ENCODE results near the gene DOK7.
"Not testable (repeated sequence)": the region's sequence is repeated elsewhere in the genome, so short reads cannot be mapped to it uniquely, and the experiment has no call there.

DOK7 gene

DNA sequence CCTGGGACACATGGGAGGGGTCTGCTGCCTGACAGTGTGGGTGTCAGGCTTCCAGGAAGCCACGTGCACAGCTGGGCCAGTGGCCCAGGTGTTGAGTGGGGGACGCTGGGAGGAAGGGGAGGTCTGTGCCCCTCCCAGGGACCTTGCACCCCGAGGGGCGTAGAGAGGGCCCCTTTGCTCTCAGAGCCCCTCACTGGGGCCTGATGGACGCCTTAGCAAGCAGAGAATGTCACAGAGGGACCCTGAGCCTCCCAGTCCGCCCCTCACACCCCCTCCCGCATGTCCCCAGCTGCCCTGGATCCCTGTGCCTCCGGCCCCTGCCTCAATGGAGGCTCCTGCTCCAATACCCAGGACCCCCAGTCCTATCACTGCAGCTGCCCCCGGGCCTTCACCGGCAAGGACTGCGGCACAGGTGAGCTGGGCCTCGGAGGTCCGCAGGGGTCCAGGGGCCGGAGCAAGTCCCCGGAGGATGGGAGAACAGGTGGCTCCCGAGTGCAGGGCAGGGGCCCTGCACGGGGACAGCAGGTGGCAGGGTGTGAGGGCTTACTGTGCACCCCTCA lies 19.3 kb upstream of the DOK7 start:
- no peak for DNase-seq

DNA sequence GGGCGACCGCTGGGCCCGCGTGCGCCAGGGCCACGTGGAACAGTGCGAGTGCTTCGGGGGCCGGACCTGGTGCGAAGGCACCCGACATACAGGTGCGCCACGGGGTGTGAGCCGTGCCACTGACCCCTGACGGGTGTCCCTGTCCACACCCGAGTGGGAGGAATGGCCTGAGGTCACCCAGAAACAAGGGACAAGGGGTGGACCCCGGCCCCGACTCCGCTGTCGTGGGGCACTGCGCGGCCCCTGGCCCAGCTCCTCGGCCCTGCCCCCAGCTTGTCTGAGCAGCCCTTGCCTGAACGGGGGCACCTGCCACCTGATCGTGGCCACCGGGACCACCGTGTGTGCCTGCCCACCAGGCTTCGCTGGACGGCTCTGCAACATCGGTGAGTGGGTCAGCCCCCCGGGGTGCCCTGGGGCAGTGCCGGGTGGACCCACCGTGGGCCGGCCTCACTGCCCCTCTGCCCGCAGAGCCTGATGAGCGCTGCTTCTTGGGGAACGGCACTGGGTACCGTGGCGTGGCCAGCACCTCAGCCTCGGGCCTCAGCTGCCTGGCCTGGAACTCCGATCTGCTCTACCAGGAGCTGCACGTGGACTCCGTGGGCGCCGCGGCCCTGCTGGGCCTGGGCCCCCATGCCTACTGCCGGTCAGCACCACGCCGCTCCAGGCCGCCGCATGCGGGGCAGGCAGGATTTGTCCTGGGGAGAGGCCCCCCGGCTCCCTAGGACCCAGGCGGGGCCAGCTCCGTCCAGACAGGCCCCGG lies 18.6 kb upstream of the DOK7 start:
- no peak for DNase-seq

DNA sequence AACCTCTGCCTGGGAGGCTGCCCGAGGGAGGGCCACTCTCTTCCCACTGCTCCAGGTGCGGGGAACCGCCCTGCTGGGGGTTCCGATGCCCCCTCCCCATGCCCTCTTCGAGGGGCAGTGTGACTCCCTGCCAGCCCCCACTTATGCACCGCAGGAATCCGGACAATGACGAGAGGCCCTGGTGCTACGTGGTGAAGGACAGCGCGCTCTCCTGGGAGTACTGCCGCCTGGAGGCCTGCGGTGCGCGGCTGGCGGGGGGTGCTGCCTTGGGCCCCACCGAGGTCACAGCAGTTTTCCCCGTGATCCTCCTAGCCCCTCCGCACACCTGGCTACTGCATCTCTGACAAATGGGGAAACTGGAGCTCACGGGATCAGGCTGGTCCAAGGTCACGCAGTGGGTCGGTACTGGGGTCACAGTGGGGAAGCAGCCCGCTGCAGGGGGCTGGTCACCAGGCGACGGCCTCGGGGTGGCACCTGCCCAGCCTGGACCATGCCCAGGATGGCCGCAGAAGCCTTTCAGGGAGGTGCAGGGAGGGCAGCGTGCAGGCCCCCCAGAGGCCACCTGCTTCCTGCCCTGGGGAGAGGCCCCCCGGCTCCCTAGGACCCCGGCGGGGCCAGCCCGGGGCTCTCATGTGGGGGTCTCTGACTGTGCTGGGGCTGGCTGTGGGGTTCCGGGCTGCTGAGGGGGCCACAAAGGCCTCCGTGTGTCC lies 17.8 kb upstream of the DOK7 start:
- DNase-seq: no peak

DNA sequence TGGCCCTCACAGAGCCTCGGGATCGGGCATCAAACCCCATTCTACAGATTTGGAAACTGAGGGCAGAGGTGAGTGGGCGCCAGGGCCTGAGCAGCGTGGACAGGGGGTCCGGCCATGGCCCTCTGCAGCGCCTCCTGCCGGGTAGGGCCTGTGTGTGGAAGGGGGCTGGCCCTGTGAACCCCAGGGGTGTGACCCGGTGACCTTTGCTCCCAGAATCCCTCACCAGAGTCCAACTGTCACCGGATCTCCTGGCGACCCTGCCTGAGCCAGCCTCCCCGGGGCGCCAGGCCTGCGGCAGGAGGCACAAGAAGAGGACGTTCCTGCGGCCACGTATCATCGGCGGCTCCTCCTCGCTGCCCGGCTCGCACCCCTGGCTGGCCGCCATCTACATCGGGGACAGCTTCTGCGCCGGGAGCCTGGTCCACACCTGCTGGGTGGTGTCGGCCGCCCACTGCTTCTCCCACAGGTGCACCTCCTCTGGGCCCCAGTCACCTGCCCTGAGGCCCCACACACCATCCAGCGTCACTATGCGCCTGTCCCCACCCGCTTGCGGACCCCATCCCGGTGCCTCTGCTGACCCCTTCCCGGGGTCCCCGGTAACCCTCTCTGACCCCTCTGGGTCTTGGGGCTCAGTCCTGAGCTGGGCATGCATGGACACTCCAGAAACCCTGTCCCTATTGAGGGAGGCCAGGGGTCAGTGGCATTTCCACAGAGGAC lies 17.1 kb upstream of the DOK7 start:
- no peak for DNase-seq

DNA sequence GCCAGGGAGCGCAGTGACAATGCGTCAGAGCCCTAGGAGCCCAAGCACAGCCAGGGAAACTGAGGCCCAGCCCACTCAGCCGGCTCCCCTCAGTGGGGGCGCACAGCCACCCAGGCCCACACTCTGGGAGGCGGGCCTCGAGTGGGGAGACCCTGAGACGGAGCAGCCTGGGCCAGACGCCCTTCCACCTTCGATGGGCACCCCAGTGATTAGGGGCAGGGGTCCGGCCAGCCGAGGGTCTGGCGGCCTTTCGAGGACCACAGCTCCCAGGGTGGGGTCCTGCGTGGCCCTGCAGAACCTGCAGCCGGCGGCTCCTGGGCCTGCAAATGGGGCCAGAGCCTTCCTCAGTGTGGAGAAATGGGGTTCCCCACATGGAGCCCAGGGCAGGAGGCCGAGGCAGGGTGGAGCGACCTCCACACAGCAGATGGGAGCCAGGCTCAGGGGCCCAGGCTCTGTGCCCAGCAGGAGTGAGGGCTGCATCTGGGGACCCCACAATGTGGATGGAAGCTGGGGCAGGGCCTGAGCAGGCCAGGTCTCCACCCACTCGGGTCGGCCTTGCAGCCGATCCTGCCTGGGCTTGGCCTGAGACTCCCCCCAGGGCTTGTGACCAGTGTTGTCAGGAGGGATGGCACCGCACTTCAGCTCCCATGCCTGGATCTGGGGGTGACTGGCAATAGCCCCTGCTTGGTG lies 16.3 kb upstream of the DOK7 start:
- no peak for DNase-seq

DNA sequence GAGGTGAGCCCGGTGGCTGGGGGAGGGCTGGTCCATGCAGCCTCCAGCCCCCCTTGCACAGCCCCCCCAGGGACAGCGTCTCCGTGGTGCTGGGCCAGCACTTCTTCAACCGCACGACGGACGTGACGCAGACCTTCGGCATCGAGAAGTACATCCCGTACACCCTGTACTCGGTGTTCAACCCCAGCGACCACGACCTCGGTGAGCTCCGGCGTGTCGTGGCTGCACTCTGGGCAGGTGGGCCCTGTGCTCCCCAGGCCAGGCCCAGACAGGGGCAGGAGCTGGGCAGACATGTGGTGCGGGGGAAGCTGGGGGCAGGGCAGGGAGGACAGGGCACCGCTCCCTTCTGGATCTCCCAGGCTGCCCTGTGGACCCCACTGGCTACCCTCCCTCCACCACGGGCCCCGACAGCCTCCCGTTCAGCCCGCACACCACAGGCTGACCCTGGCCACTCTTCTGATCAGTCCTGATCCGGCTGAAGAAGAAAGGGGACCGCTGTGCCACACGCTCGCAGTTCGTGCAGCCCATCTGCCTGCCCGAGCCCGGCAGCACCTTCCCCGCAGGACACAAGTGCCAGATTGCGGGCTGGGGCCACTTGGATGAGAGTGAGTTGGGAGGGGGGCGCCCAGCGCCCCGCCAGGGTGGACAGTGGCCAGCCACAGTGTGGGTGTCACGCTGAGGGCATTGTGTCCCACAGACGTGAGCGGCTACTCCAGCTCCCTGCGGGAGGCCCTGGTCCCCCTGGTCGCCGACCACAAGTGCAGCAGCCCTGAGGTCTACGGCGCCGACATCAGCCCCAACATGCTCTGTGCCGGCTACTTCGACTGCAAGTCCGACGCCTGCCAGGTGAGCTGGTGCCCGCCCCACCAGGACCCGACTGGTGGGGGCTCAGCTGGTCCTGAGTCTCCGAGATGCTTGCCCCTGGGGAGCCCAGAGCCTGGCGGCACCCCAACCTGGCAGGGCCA lies 15.4 kb upstream of the DOK7 start:
- DNase-seq: no peak

DNA sequence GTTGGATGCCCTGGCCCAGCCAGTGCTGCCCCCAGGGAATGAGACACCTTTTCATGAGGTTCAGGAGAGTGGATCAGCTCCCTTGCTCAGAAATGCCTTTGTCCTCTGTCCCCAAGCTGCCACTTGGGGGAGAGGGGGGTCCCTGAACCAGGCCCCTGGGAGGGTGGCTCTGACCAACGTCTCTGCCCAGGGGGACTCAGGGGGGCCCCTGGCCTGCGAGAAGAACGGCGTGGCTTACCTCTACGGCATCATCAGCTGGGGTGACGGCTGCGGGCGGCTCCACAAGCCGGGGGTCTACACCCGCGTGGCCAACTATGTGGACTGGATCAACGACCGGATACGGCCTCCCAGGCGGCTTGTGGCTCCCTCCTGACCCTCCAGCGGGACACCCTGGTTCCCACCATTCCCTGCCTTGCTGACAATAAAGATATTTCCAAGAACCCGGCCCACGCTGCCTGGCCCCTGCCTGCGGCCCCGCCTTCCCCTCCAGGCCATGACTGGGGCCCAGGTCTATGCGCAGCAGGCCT lies 14.0 kb upstream of the DOK7 start:
- no peak for DNase-seq

DNA sequence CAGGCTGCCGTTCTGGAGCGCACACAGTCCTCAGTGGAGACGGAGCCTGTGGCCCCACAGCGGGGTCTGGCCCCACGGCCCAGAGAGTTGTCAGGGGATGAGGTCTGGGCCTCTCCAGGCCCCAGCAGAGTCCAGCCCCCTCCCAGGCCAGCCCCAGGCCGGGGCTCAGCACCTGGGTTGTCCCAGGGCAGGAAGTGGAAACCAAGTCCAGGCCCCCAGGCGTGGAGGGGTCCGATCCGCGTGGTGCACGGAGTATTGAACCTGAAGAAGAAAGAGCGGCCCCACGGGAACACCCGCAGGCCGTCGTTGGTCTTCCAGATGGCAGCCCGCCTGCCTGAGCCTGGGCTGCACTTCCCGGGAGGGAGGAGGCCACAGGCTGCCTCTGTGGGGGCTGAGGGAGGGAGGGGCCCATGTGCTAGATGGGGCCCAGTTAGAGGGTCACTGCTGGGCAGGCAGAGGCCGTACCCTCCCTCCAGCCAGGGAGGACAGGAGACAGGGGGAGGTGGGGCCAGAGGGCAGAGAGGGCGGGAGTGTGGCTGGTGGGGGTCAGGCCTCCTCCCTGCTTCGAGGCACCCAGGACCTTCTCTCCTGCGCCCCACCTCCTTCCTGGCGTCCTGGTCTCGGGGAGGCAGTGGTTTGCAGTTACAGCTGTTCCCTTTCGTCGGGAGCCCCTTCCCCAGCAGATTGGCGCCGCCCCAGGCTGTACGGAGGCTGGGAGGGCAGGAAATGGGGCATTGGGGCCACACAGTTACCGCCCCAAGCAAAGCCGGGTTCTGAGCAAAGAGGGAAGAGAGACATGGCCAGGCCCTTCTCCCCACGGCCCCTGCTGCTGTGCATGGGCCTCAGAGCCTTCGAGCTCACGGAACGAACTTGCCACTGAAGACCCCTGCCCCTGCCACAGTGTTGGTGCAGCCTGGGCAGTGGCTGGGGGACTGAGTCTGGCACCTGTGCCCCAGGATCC lies 13.3 kb upstream of the DOK7 start:
- no peak for DNase-seq

DNA sequence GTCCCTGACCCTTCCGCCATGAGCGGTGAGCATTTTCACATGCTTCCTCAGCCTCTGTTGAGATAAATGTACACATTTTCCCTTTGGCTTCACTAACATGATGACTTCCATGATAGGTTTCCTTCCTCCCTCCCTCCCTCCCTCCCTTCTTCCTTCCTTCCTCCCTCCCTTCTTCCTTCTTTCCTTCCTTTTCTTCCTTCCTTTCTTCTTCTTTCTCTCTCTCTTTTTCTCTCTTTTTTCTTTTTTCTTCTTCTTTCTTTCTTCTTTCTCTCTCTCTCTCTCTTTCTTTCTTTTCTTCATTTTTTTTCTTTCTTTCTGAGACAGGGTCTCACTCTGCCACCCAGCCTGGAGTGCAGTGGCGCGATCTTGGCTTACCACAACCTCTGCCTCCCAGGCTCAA lies 12.5 kb upstream of the DOK7 start:
- DNase-seq: no peak

DNA sequence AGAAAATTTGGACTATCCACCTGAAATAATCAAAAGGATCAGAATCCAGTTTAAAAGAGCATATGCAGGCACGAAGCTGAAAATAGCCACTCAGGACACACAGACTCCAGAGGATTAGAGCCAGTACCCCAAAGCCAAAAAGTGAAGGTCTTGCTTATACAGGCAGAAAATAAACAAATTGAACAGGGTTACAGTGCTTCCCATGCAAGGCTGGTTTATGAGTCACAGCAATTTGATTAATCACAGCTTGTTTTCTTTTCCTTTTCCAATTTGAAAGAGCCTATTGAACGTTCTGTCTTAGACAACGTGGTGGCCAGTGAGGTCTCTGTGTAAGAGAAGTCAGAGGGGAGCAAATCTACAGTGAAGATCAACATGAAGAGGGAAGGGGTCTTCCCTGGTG lies 11.2 kb upstream of the DOK7 start:
- no peak for DNase-seq

DNA sequence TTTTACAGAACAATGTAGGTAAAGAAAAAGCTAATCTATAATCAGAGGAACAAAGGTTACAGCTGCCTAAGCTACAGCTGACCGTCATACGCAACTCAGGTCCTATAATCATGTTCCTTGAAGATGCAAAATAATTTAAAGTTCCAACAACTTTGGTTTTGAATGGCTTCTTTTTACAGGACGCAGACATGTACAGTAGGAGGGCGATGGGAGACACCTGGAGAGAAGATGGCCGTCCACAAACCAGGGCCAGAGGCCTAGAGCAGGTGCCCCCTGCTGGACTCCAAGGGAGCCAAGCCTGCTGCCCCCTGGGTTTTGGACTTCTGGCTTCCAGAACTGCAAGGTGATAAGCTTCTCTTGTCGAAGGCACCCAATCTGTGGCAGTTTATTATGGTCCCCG lies 10.7 kb upstream of the DOK7 start:
- DNase-seq: no peak

DNA sequence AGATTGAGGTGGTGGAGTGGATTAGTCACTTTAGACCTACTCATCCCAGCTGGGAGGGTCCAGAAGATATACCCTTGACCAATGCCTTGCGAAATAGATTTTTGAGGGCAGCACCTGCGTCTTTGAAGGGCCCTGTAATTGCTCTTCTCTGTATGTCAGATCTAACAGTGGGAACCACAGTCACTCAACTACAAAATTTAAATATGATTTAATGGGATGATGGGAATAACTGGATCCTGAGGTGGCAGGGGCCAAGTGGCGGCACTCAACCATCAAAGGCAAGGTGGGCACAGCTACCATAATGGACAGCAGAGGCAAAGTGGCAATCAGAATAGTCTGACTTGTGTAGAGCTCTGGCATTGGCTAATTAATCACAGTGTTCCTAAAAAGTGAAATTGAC lies 7.5 kb upstream of the DOK7 start:
- DNase-seq: not testable (repeated sequence)

DNA sequence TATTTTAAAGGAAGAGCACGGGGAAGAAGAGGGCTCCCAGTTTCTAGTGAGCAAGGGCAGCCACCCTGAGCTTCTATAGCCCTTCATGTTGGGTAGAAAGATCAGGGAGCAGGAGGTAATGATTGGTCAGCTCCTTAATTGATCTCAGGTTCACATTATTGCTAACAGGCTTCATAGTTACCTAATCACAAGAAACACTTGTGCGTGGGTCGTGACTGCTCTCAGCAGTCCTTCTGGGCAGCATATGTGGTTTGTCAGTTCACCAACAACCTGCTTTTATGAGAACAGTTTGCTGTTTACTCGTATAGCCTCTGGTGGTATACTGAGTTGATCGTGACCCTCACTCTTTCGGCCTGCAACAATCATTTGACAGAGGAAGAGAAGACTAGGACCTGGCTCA lies 4.7 kb upstream of the DOK7 start:
- no peak for DNase-seq

DNA sequence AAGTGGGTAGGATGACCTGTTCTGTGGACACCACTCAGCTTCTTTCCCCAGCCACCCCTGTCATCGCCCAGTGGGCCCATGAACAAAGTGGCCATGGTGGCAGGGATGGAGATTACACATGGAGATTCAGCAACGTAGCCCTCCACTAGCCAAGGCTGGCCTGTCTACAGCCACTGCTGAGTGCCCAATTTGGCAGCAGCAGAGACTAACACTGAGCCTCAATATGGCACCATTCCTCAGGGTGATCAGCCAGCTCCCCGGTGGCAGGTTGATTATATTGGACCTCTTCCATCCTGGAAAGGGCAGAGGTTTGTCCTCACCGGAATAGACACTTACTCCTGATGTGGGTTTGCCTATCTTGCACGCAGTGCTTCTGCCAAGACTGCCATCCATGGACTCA lies 4.0 kb upstream of the DOK7 start:
- DNase-seq: not testable (repeated sequence)

DNA sequence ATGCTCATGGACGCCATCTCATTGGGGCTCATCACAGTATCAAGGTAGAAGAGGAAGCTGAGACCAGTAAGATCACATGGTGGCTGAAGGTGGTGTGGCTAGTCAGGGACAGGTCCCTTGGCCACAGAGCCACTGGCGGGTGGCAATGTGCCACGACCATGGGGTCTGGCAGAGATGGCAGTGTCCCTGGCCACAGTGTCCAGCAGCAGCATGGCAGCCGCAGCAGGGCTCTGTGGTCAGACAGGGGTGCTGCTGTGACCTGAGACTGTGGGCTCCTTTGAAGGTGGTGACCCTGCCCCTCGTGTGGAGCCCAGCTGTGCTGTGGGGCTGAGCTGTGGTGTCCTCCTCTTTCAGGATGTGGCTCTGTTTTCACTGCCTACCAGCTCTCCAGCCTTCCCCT lies 2.2 kb upstream of the DOK7 start:
- DNase-seq: no peak

DNA sequence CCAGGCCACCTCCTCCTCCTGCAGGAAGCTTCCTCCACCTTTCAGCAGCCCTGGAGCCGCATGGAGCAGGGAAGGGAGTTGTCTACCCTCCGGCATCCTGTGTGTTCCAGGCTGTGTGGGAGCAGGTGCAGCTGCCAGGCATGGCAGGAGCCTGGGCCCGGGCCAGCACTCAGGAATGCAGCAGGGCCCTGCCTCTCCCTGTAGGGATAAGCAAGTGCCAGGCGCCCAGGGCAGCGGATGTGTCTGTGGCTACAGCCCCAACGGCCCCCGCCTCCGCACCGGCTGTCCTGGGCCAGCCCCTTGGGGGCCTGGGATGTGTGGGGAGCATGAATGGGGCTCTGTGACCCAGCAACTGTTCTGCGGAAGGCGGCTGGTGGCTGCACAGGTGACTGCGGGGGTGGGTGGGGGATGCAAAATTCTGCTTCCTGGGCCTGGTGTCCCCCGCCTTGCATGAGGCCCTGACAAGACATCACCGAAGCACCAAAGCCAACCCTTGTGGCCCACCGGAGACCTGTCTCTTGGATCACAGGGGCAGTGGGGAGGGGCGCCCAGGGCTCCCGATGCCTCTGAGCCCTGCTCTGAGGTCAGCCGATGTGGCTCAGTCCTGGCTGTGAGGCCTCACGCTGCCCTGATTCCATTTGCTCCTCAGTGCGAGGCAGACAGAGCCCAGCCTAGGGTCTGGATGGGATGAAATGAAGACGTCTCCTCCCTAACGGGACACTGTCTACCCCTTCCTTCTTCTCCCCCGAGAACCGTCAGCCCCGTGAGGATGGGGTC lies 1.4 kb upstream of the DOK7 start:
- DNase-seq: no peak

DNA sequence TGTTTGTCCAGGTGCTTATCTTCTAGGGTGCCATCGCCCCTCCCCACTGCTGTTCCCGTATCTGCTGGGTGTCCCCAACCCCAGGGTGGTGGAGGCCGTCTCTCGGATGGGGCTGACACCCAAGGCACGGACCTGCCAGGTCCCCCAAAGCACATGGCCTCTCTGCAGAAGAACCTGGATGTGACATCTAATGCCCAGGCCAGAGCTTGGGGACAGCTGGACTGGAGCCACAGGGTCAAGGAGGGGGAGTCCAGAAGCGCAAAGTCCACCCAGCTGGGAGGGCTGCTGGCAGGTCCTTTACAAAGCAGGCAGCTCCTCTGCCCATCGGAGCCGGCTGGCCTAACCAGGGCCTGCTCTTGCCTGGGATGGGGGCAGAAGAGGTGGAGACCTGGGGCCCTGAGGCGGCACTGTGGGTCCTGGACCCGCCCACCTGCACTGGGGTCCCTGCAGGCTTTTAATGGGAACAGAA lies 751 bp upstream of the DOK7 start:
- no peak for DNase-seq

DNA sequence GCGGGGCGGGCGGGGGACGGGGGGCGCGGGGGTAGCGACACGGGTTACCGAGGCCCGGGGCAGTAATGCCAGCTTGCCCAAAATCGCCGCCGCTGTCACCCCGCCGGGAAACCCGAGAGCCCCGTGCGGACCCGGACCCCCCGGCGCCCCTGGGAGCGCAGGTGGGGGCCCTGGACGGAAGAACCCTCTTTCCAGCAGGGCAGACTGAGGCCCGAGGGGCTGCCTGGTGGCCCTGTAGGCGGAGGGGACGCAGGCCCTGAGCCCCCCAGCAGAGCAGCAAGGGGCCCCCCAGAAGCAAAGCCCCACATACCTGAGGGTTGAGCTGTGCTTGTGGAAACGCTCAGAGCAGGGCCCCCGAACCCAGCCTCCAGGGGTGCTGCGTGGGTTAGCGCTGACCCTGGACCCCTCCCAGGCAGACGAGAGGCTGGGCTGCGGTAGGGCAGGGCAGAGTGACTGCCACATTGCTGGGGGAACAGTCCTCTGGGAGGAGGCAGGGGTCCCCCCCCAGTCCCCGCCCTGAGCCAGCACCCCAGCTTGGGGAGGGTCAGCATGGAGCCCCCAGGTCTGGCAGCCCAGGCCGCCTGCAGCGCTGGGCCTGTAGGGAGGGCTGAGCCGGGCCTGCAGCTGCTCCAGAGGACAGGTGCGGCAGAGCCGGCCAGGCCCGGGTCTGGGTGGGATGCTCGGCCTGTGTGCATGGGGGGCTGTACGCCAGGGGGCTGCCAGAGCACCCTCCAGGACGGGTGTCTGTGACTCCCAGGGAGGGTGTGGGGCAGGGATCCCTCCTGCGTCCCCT lies 646 bp downstream of the DOK7 start:
- DNase-seq: no peak

All from activated CD4-positive, alpha-beta T cell treated with anti-CD3 and anti-CD28 coated beads, Interleukin-2, amount 50 U/mL, for 16 hours (primary cell).